ENCODE results near the gene KRTAP10-9.
"Not testable (repeated sequence)": the region's sequence is repeated elsewhere in the genome, so short reads cannot be mapped to it uniquely, and the experiment has no call there.

KRTAP10-9 gene

GRCh38 chr21:44596068-44596725 lies 30.7 kb upstream of the KRTAP10-9 start:
- DNase-seq: no peak

GRCh38 chr21:44598061-44598460 lies 28.8 kb upstream of the KRTAP10-9 start:
- DNase-seq: no peak

GRCh38 chr21:44599264-44600029 lies 27.4 kb upstream of the KRTAP10-9 start:
- DNase-seq: no peak

GRCh38 chr21:44600118-44600978 lies 26.5 kb upstream of the KRTAP10-9 start, which contains the start of gene KRTAP10-7:
KRTAP10-7 (plus strand) TSS chr21:44600597; CDS start chr21:44600622, 25 bp downstream.
- not testable (repeated sequence) for DNase-seq

- DNase-seq: not testable (repeated sequence)
Measured at GRCh38 chr21:44601091-44601490, 25.8 kb upstream of the KRTAP10-9 start.

GRCh38 chr21:44601596-44602462 lies 25.1 kb upstream of the KRTAP10-9 start:
- no peak for DNase-seq

- no peak for DNase-seq
Measured at GRCh38 chr21:44602463-44602850, 24.4 kb upstream of the KRTAP10-9 start.

GRCh38 chr21:44603109-44603875 lies 23.6 kb upstream of the KRTAP10-9 start:
- no peak for DNase-seq

- no peak for DNase-seq
Measured at GRCh38 chr21:44603911-44604310, 23.0 kb upstream of the KRTAP10-9 start.

GRCh38 chr21:44606495-44606894 lies 20.4 kb upstream of the KRTAP10-9 start:
- DNase-seq: no peak

GRCh38 chr21:44609193-44609592 lies 17.7 kb upstream of the KRTAP10-9 start:
- no peak for DNase-seq

- not testable (repeated sequence) for DNase-seq
Measured at GRCh38 chr21:44610157-44610843, 16.6 kb upstream of the KRTAP10-9 start.

GRCh38 chr21:44611551-44611950 lies 15.3 kb upstream of the KRTAP10-9 start:
- DNase-seq: no peak

GRCh38 chr21:44612029-44612486 lies 14.8 kb upstream of the KRTAP10-9 start, which contains the start of gene KRTAP10-8:
KRTAP10-8 (plus strand) TSS chr21:44612079; CDS start chr21:44612101, 22 bp downstream.
- DNase-seq: no peak

- DNase-seq: no peak
Measured at GRCh38 chr21:44612669-44613229, 14.1 kb upstream of the KRTAP10-9 start.

- no peak for DNase-seq
Measured at GRCh38 chr21:44613386-44614155, 13.3 kb upstream of the KRTAP10-9 start.

- DNase-seq: no peak
Measured at GRCh38 chr21:44614161-44614631, 12.7 kb upstream of the KRTAP10-9 start.

- no peak for DNase-seq
Measured at GRCh38 chr21:44614961-44615391, 11.9 kb upstream of the KRTAP10-9 start.

- no peak for DNase-seq
Measured at GRCh38 chr21:44615466-44615865, 11.4 kb upstream of the KRTAP10-9 start.

All from amniotic stem cell (primary cell).